HG03103 (cell line): ENCODE data around the gene MYO15A.

Experiments
- ATAC-seq: cut with Tn5 transposase; IDR thresholded peaks from one replicate; pipeline ENCODE4 v1.9.1; 2021; ENCODE audit warnings: low read depth; ENCODE audit not compliant: unreplicated experiment

MYO15A gene

GRCh38 chr17:18183334-18184142 lies 75.0 kb downstream of the MYO15A start, which contains the start of gene ALKBH5:
Gene ALKBH5 (plus strand): TSS chr17:18183828. CDS start chr17:18184244, 416 bp downstream.
- ATAC-seq, result peak; percentile 58

DNA sequence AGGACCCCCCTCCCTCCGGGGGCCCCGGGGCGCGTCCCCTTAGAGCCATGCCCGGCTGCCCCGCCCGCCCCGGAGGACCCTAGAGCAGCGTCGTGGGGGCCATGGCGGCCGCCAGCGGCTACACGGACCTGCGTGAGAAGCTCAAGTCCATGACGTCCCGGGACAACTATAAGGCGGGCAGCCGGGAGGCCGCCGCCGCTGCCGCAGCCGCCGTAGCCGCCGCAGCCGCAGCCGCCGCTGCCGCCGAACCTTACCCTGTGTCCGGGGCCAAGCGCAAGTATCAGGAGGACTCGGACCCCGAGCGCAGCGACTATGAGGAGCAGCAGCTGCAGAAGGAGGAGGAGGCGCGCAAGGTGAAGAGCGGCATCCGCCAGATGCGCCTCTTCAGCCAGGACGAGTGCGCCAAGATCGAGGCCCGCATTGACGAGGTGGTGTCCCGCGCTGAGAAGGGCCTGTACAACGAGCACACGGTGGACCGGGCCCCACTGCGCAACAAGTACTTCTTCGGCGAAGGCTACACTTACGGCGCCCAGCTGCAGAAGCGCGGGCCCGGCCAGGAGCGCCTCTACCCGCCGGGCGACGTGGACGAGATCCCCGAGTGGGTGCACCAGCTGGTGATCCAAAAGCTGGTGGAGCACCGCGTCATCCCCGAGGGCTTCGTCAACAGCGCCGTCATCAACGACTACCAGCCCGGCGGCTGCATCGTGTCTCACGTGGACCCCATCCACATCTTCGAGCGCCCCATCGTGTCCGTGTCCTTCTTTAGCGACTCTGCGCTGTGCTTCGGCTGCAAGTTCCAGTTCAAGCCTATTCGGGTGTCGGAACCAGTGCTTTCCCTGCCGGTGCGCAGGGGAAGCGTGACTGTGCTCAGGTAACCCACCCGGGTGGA lies 75.8 kb downstream of the MYO15A start:
- ATAC-seq, result no peak

- ATAC-seq, result no peak
Observed at GRCh38 chr17:18185391-18185790, 76.8 kb downstream of the MYO15A start.

GRCh38 chr17:18185832-18186626 lies 77.5 kb downstream of the MYO15A start:
- ATAC-seq, result no peak

DNA sequence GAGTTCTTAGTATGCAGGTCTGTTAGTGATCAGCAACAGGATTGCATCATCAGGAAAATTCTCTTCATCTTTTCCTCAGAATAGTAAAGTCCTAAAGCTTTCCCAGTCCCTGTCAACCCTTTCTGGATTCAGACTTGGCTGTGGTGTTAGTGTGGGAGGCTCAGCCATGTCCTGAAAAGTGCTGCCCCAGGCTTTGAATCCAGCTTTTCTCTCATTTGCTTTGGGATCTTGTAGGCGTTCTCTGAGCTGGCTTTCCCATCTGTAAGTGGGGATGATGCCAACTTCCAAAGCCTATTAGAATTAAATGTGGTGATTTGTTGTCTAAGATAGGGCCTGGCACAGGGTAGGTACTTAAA lies 78.0 kb downstream of the MYO15A start:
- ATAC-seq, result no peak

GRCh38 chr17:18187226-18187625 lies 78.7 kb downstream of the MYO15A start:
- no peak for ATAC-seq

DNA sequence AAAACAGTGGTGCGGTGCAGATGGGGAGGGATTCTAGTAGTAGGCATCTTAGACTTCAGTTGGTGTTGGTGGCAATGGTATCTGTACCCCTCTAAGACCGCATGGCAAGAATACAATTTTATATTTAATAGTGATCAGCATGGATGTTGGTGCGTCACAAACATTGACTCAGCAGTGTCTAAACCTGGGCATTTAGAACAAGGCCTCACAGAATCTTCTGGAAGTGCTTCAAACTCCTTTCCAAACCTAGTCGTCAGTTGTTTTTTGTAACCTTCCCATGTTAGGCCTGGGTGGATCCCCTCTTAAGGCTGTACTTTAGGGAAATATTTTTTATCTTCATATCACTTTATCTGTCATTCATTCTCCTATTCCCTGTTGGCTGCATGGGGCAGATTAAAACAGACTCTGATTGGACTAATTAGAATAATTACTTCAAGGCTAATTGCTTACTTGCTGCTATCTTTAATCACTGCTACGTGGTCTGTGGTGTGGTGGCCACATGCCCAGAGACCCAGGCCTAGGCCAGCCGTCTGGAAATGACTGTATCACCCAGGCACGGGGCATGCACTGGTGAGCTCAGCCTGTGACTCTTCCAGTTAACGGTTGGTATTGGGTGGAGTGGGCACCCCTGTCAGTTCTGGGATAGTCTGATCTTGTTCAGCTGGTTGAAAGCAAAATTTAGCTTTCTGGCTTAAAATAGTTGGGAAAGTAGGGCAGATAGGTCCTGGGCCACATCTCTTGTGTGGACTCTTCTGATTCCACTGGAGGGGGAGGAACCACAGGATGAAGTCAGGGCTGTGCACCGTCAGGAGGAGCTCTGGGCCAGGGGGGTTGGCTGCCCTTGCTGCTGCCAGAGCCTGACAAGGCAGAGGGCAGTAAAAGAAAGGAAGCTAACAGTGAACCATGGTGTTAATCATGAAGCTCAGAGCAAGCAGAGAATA lies 79.5 kb downstream of the MYO15A start:
- no peak for ATAC-seq

- ATAC-seq, result no peak
Observed at GRCh38 chr17:18190628-18191235, 82.2 kb downstream of the MYO15A start.

DNA sequence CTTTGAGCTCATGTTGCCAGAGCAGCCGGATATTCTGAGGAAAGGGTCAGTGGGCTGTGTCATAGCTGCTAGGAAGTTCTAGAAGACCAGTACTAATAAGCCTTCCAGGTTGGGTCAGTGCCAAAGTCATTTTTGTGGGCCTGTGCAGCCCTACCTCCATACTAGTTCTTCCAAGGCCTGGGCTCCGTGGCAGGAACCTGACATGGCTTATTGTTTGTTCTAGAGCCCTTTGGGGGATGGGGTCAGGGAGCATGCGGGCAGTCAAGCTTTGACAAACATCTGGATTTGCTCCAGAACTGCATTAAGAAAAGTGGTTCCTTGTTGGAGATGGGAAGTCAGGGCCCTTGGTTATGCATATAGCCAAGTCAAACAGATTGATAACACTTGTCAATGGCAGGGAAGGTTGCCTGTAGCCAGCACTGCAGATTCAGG lies 82.7 kb downstream of the MYO15A start:
- ATAC-seq, result no peak

DNA sequence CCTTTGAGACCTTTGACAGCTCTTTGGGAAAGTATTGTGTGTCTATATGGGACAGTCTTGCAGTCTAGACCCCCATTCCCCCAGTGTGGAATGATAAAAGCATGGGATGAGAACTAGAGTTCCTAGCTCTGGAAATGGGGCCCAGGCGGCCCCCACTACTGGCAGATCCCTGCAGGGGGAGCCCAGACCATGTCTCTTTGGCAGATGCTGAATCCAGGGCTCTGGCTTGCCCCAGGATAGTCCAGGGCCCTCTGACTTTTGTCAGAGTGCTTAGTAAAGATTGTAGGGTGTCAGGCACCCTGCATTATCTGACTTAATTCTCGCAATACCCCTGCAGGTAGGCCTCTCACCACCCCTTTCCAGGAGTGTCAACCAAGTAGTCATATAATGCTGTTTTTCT lies 83.4 kb downstream of the MYO15A start:
- ATAC-seq, result no peak

GRCh38 chr17:18194394-18194793 lies 85.8 kb downstream of the MYO15A start:
- no peak for ATAC-seq

- ATAC-seq, result no peak
Observed at GRCh38 chr17:18194804-18195203, 86.2 kb downstream of the MYO15A start.

- no peak for ATAC-seq
Observed at GRCh38 chr17:18195246-18195645, 86.7 kb downstream of the MYO15A start.

GRCh38 chr17:18197535-18198194 lies 89.1 kb downstream of the MYO15A start:
- ATAC-seq, result no peak

DNA sequence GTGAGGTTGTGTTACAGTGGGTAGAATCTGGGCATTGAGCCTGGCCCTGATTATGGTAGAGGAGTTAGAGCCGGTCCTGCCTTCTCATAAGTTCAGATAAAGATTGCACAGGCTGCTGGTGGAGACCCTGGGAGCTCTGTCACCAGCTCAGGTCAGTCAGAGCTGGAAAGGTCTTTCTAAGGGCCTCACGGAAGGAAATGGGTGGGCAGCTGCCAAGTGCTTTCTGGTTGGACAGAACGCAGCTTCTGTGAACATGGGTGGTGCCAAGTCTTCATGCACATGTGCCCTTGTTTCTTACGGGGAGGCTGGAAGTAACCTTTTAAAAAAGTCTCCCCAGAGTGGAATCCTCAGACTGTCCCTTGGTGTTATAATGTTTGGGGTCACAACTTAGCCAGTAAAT lies 90.0 kb downstream of the MYO15A start:
- no peak for ATAC-seq

DNA sequence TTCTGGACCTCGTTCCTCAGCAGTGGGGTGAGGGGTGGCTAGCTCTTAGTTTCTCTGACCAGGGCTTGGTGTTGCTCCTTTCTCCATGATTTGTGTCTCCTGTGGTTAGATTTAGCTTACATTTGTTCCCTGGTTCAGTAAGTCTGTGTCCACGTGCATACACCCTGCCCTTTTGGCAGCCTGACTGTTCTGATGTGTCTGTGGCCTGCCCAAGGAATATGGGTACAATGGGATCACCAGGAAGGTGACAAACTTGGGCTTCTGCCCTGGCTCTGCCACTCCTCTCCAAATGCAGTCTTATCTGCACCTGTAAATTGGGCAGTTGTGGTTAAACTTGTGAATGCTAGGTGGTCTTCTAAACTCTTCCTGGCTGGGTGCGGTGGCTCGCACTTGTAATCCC lies 92.6 kb downstream of the MYO15A start:
- no peak for ATAC-seq

DNA sequence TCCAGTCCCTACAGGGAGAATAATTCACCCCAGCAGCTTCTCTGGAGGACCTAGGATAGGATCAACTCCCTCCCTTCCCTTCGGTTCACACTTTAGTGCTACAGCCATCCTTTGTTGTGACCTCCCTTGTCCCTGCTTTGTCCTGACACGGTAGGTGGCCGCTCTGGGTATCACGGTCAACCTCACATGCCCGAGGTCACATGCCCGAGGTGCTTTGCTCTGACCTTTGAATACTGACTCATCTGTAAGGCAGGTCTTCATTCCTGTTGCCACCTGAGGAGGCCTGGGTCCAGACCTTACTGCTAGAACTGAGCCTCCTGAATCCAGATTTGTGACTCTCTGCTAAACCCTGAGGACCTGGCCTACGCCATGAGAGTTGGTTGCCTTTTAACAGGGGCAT lies 94.8 kb downstream of the MYO15A start:
- ATAC-seq, result no peak

DNA sequence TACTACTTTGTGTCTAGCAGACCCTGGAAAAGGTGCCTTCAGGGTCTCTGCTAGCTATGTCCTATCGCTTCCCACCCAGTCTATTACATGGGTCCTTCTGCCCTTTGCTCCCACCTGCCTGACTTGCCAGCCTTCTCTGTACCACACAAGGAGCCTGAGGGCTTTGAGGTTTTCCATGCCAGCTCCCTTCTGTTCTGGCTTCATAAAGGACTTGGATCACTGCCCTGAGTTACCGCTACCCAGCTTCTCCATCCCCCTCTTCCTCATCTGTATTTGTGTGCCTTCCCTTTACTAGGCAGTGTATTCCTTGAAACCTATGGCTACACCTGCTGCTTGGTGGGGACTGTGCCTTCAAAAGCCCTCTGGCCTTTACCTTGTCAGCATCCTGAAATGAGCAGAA lies 97.3 kb downstream of the MYO15A start:
- ATAC-seq, result no peak

- ATAC-seq, result no peak
Observed at GRCh38 chr17:18206962-18207361, 98.4 kb downstream of the MYO15A start.
